ENCODE results near the gene TBC1D9.

The TBC1D9 gene

DNA sequence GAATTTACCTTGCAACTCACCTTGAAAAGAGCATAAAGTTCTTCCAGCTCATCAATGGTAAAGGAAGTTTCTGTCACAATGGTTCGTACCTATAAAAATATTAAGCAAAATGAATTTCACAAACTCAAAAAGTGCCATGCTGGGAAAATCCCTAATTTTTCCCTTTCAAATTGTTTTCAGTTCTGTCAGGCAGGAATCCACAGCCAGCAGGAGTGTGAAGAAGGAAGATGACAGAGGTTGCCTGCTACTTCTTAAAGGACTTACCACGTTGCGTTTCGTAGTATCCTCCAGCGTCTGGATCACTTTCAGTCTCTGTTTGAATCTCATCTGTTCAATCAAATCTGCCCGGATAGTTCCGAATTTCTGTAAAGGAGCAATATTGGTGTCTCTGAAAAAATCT lies 117.1 kb downstream of the TBC1D9 start:
- TF ChIP-seq CTCF (IDR thresholded peaks at IDR 0.05; ENCODE audit: low read depth, low read length, poor library complexity, severe bottlenecking), result no peak
- no peak overlapping the region for H3K4me2 ChIP-seq (ENCODE audit: low read length)
- H3K9me3 ChIP-seq (ENCODE audit: control insufficient read depth, insufficient read depth, low read length), result no peaks in the 10 kb centered on the region
- no peaks in the 10 kb centered on the region for H3K27me3 ChIP-seq (ENCODE audit: control insufficient read depth, low read length)
- H4K20me1 ChIP-seq (ENCODE audit: control insufficient read depth, insufficient read depth, low read depth, low read length), result no peaks in the 10 kb centered on the region
- H3K36me3 ChIP-seq (ENCODE audit: control insufficient read depth, low read length), result no peaks in the 10 kb centered on the region
- no peaks in the 10 kb centered on the region for H3K79me2 ChIP-seq (ENCODE audit: control insufficient read depth, low read length)
- no peaks in the 10 kb centered on the region for H3K9me2 ChIP-seq (replicated peaks; ENCODE audit: control insufficient read depth, low read length)
- H3K4me1 ChIP-seq (ENCODE audit: control insufficient read depth, low read length), result no peaks in the 10 kb centered on the region
- no peaks in the 10 kb centered on the region for H3F3A ChIP-seq (ENCODE audit: control insufficient read depth, insufficient read depth)
- no peak overlapping the region for H3K27ac ChIP-seq (ENCODE audit: low read depth, low read length)
- no peak overlapping the region for H3K4me3 ChIP-seq (ENCODE audit: low read length)

DNA sequence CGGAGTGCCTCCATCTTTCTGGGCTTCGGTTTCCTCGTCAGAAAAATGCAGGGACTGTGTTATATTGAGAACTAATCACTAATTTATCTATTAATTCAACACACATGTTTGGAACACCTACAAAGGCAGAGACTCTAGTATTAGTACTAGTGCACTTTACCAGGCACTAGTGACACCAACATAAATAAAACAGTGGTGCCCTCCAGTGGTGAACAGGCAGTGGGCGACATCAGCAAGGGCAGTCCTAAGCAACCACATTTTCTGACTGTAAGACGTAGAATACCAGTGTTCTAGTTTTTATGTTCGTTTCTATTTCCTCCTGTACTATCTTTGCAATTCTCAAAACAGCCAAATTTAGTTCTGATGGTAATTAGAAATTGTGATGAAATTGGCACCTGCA lies 118.3 kb downstream of the TBC1D9 start:
- Histone ChIP-seq H3K79me2 (ENCODE audit: control insufficient read depth, low read length) (no peaks in the 10 kb centered on the region), H3K27ac (ENCODE audit: low read depth, low read length) (no peak overlapping the region), H3K4me2 (ENCODE audit: low read length) (no peak overlapping the region), H3K9me3 (ENCODE audit: control insufficient read depth, insufficient read depth, low read length) (no peaks in the 10 kb centered on the region), H3K27me3 (ENCODE audit: control insufficient read depth, low read length) (no peaks in the 10 kb centered on the region), H3K4me1 (ENCODE audit: control insufficient read depth, low read length) (no peaks in the 10 kb centered on the region), H3K4me3 (ENCODE audit: low read length) (no peak overlapping the region), H4K20me1 (ENCODE audit: control insufficient read depth, insufficient read depth, low read depth, low read length) (no peaks in the 10 kb centered on the region), H3F3A (ENCODE audit: control insufficient read depth, insufficient read depth) (no peaks in the 10 kb centered on the region), H3K9me2 (replicated peaks; ENCODE audit: control insufficient read depth, low read length) (no peaks in the 10 kb centered on the region), H3K36me3 (ENCODE audit: control insufficient read depth, low read length) (no peaks in the 10 kb centered on the region)
- TF ChIP-seq EZH2phosphoT487 (IDR thresholded peaks at IDR 0.05; ENCODE audit: borderline replicate concordance, low read length) (no peak), CTCF (IDR thresholded peaks at IDR 0.05; ENCODE audit: low read depth, low read length, poor library complexity, severe bottlenecking) (peak; percentile 86)

DNA sequence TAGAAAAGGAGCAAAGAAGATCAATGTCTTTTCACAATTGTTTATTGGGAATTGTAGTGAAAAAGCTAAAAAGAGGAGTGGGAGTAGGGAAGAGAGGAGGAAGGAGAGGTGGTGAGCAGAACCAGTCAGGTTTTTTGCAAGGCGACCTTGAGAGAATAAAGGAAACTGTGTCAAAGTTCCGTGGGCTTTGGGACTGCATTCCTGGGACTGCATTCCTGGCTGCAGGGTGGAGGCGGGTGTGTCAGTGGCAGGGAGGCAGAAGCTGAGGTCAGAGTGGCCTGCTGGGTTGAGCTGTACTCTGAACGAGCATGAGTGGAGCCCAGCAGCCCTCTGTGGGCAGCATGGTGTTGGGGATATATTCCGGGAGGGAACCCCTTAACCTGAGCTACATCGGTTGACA lies 120.6 kb downstream of the TBC1D9 start:
- Histone ChIP-seq H3K27ac (ENCODE audit: low read depth, low read length) (no peak overlapping the region), H3K4me3 (ENCODE audit: low read length) (no peak overlapping the region)
- TF ChIP-seq CTCF (IDR thresholded peaks at IDR 0.05; ENCODE audit: low read depth, low read length, poor library complexity, severe bottlenecking), result no peak
- no peak for TF ChIP-seq EZH2phosphoT487 (IDR thresholded peaks at IDR 0.05; ENCODE audit: borderline replicate concordance, low read length)

DNA sequence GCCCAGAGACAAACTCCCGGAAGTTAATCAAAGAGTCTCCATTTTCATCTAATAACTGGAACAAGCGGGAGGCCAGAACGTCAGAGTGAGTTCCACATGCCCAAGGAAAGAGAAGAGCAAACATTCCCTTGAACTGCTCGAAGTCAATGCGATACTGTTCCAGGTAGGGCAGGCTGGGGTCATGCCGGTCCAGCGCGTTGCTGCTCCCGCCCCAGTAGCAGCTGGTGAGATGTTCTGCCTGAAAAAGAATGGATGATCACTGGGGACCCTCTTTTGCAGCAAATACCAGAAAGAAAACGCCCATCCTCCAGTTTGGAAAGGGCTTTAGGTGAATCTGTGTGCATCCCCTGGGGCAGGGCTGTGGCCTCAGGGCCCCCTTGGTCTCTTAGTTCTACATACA lies 122.2 kb downstream of the TBC1D9 start:
- H3K79me2 ChIP-seq (ENCODE audit: control insufficient read depth, low read length), result no peaks in the 10 kb centered on the region
- TF ChIP-seq CTCF (IDR thresholded peaks at IDR 0.05; ENCODE audit: low read depth, low read length, poor library complexity, severe bottlenecking), result no peak
- TF ChIP-seq EZH2phosphoT487 (IDR thresholded peaks at IDR 0.05; ENCODE audit: borderline replicate concordance, low read length), result no peak
- no peaks in the 10 kb centered on the region for H3K4me1 ChIP-seq (ENCODE audit: control insufficient read depth, low read length)
- H4K20me1 ChIP-seq (ENCODE audit: control insufficient read depth, insufficient read depth, low read depth, low read length), result no peaks in the 10 kb centered on the region
- H3F3A ChIP-seq (ENCODE audit: control insufficient read depth, insufficient read depth), result no peaks in the 10 kb centered on the region
- H3K4me3 ChIP-seq (ENCODE audit: low read length), result no peak overlapping the region
- H3K9me2 ChIP-seq (replicated peaks; ENCODE audit: control insufficient read depth, low read length), result no peaks in the 10 kb centered on the region
- H3K4me2 ChIP-seq (ENCODE audit: low read length), result no peak overlapping the region
- no peak overlapping the region for H3K27ac ChIP-seq (ENCODE audit: low read depth, low read length)
- H3K9me3 ChIP-seq (ENCODE audit: control insufficient read depth, insufficient read depth, low read length), result no peaks in the 10 kb centered on the region
- no peaks in the 10 kb centered on the region for H3K27me3 ChIP-seq (ENCODE audit: control insufficient read depth, low read length)
- no peaks in the 10 kb centered on the region for H3K36me3 ChIP-seq (ENCODE audit: control insufficient read depth, low read length)

More for the DNA sequence above, 120.6 kb downstream of the TBC1D9 start:
- H3K9me3 ChIP-seq (ENCODE audit: control insufficient read depth, insufficient read depth, low read length), result no peaks in the 10 kb centered on the region
- H3K36me3 ChIP-seq (ENCODE audit: control insufficient read depth, low read length), result no peaks in the 10 kb centered on the region
- no peaks in the 10 kb centered on the region for H4K20me1 ChIP-seq (ENCODE audit: control insufficient read depth, insufficient read depth, low read depth, low read length)
- no peaks in the 10 kb centered on the region for H3K4me1 ChIP-seq (ENCODE audit: control insufficient read depth, low read length)
- H3K4me2 ChIP-seq (ENCODE audit: low read length), result no peak overlapping the region
- H3K79me2 ChIP-seq (ENCODE audit: control insufficient read depth, low read length), result no peaks in the 10 kb centered on the region
- H3K9me2 ChIP-seq (replicated peaks; ENCODE audit: control insufficient read depth, low read length), result no peaks in the 10 kb centered on the region
- no peaks in the 10 kb centered on the region for H3K27me3 ChIP-seq (ENCODE audit: control insufficient read depth, low read length)
- no peaks in the 10 kb centered on the region for H3F3A ChIP-seq (ENCODE audit: control insufficient read depth, insufficient read depth)

All from DOHH2 (cell line).